Measurements from ENCODE around the gene TMEM63A.

DNA sequence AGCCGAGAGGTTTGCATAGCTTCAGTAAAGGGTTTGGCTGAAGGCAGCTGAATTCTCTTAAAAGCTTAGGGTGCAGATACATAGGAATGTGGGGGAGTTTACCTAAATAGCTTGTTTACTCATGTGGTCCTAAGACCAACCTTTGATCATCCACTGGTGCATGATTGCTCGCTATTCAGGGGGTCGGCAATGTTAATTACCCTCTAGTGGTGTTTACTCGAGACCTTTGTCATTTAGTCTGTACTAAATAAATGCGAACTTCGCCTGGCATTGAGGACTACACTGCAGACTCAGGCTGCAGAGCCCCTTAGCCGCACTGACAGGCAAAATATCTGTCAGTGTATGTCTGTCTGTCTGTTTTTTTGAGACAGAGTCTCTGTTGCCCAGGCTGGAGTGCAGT is 31.8 kb downstream of the TMEM63A start:
- TF ChIP-seq YY1 (IDR thresholded peaks at IDR 0.05; ENCODE audit: low read depth, low read length) (no peak), MYC (IDR thresholded peaks at IDR 0.05; ENCODE audit: insufficient read depth, insufficient read length, insufficient replicate concordance, low read length, severe bottlenecking) (no peak), POLR2AphosphoS2 (IDR thresholded peaks at IDR 0.05; ENCODE audit: low read depth, low read length) (no peak), FOXM1 (IDR thresholded peaks at IDR 0.05; ENCODE audit: low read depth, low read length) (no peak), TAF1 (IDR thresholded peaks at IDR 0.05; ENCODE audit: borderline replicate concordance, low read depth, low read length) (no peak), POLR2AphosphoS5 (IDR thresholded peaks at IDR 0.05; ENCODE audit: low read length) (no peak), EP300 (IDR thresholded peaks at IDR 0.05; ENCODE audit: borderline replicate concordance in 1 of 2, control insufficient read depth in 1 of 2, low read depth in 2 of 2, low read length in 2 of 2) (no peak), MXI1 (IDR thresholded peaks at IDR 0.05; ENCODE audit: low read depth, low read length) (no peak), POLR2A (IDR thresholded peaks at IDR 0.05; ENCODE audit: low read depth, low read length) (no peak), JUND (IDR thresholded peaks at IDR 0.05; ENCODE audit: low read depth, low read length) (no peak)
- TF ChIP-seq, protein P1, sequence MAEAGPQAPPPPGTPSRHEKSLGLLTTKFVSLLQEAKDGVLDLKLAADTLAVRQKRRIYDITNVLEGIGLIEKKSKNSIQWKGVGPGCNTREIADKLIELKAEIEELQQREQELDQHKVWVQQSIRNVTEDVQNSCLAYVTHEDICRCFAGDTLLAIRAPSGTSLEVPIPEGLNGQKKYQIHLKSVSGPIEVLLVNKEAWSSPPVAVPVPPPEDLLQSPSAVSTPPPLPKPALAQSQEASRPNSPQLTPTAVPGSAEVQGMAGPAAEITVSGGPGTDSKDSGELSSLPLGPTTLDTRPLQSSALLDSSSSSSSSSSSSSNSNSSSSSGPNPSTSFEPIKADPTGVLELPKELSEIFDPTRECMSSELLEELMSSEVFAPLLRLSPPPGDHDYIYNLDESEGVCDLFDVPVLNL (IDR thresholded peaks at IDR 0.05; ENCODE audit: low read depth, low read length) = no peak
- TF ChIP-seq, protein P2, sequence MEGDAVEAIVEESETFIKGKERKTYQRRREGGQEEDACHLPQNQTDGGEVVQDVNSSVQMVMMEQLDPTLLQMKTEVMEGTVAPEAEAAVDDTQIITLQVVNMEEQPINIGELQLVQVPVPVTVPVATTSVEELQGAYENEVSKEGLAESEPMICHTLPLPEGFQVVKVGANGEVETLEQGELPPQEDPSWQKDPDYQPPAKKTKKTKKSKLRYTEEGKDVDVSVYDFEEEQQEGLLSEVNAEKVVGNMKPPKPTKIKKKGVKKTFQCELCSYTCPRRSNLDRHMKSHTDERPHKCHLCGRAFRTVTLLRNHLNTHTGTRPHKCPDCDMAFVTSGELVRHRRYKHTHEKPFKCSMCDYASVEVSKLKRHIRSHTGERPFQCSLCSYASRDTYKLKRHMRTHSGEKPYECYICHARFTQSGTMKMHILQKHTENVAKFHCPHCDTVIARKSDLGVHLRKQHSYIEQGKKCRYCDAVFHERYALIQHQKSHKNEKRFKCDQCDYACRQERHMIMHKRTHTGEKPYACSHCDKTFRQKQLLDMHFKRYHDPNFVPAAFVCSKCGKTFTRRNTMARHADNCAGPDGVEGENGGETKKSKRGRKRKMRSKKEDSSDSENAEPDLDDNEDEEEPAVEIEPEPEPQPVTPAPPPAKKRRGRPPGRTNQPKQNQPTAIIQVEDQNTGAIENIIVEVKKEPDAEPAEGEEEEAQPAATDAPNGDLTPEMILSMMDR (IDR thresholded peaks at IDR 0.05 in 2 of 3, conservative IDR thresholded peaks at IDR 0.05 in 1 of 3; ENCODE audit: control insufficient read depth in 2 of 3, extremely low read depth in 1 of 3, insufficient read depth in 1 of 3, low read depth in 3 of 3, low read length in 3 of 3) = no peak
